Putamen (tissue), 1 donor: ENCODE results near the gene TENM3.

ENCODE experiments used
- DNase-seq: peaks from one replicate; pipeline ENCODE4 v3.0.0-alpha.2; 2016; ENCODE audit warnings: low spot score

The TENM3 gene

DNA sequence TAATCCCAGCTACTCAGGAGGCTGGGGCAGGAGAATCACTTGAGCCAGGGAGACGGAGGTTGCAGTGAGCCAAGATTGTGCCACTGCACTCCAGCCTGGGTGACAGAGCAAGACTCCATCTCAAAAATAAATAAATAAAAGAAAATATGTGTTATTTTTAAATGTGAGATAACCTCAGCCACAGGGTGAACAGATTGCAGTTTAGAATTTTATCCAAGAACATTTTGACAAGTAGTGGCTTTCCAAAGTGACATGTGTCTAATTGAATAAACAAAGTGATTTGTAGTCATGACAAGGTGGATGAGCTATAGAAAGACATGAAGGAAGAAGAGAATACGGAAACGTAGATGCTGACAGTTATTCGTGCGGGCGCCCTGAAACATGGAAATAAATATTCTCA, 497.9 kb downstream of the TENM3 start:
- DNase-seq, result no peak

DNA sequence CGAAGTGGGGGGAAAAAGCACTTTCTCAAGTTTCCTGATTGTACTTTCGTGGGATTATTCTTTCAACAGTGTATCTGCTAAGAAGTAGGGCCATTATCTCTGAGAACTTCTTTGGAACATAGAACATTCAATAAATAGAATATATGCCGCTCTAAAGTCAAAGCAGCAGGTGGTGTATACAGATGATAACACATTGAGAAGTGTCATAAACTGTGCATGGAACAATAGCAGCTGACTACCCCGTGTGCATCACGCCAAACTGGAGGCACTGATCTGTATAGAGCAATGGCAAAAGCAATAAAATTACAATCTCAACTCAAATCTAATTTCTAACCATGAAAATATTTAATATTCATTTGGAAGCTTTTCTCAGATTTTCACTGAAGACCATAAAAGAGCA, 498.7 kb downstream of the TENM3 start:
- DNase-seq, result no peak

- DNase-seq, result no peak
These were observed 500.6 kb downstream of the TENM3 start for GRCh38 chr4:182743815-182744214.

DNA sequence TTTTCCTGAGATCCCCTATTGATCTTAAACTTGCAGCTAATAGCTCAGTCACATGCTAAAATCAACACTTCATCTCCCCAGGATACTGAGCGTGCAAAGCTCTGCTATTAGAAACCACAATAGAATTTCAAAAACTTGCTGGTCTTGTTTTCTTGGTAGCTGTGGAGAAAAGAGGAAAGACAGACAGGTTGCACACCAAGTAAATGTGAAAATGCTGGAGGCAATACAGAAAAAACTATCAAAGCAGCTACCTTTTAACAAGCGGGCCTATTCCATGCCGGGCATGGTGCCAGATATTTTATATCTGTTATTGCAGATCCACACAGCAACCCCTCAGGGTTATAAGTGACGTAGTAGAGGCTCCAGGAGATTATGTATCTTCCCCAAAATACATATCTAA, 502.0 kb downstream of the TENM3 start:
- no peak for DNase-seq

DNA sequence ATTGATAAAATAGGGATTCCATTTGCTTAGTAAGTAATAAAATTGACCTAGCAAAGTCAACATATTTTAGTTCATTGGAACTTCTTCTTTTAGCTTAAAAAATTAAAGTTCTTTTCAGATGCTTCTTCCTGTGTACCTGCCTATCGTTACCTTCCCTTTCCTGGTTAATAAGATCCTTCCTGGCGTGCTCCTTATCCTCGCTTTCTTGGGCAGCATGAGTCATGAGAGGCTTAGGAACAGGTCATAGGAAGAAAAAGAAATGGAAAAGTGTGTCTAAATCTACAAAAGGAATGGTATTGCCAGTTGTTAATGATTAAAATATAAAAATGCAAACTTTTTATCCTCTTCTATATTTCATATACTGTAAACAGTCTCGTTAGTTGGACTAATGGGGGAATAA, 503.7 kb downstream of the TENM3 start:
- DNase-seq, result no peak

- peak; percentile 11 for DNase-seq
These were observed 505.1 kb downstream of the TENM3 start for GRCh38 chr4:182748283-182748682.

DNA sequence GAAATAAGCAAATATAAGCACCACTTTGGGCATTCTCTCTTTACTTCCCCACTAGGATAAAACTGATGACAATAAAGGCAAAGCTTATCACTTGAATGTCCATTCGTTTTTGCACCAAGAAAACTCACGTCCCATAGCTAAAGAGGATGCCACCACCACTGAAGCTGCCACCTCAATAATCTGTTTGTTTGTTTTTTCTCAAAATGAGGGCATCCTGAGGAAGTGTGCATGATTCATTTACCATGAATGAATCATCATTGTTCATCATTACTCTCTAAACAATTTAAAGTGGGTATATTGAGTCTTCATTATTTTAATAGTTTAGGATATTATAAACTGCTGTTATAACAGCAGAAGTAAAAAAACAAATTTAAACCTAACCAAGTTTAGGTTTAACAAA, 505.7 kb downstream of the TENM3 start:
- DNase-seq, result no peak

DNA sequence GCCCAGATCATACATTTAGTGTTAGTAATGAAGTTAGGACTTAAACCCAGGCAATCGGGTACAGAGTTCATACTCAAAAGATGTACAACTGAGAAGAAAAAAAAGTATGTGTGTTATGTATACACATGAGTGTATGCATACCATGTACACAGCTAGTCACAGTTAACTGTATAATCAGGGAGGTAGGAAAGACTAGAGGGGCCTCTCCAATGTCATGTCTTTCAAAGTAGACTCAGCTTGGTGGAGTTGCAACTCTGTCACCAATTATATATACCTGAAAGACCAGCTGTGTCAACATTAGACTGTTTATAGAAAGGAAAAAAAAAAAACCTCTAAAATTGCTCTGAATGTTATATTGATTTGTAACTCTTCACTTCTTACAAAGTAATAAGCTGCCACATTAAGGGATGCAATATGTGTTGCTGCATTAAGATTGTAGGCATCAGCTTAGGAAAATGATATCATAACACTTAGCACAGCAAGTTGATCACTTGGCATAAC, 506.5 kb downstream of the TENM3 start:
- DNase-seq, result no peak

GRCh38 chr4:182752158-182752910, 509.1 kb downstream of the TENM3 start:
- DNase-seq, result no peak

- DNase-seq, result no peak
These were observed 511.7 kb downstream of the TENM3 start for GRCh38 chr4:182754895-182755294.

GRCh38 chr4:182756161-182756690, 513.0 kb downstream of the TENM3 start:
- DNase-seq, result no peak

DNA sequence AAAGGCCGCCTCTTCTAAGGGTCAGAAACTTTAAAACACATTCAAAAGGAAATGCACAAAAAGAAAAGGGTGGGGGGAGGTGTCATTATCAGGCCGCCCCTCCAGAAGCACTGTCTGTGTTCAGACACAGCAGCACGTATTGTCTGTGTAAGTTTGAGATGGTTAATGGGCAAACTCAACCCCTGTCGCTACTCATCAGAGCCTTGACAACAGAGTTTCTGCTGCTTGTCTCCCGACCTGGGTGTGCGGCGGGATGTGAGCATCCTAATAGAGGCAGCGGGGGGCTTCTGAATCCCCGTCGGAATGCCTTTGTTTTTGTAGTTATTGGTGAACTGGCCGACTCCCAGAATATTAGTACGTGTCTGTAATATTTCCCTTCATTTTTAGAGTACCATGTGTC, 515.1 kb downstream of the TENM3 start:
- no peak for DNase-seq

- DNase-seq, result no peak
These were observed 517.4 kb downstream of the TENM3 start for GRCh38 chr4:182760551-182761043.

- no peak for DNase-seq
These were observed 520.9 kb downstream of the TENM3 start for GRCh38 chr4:182764137-182764536.

- no peak for DNase-seq
These were observed 521.4 kb downstream of the TENM3 start for GRCh38 chr4:182764642-182765041.

DNA sequence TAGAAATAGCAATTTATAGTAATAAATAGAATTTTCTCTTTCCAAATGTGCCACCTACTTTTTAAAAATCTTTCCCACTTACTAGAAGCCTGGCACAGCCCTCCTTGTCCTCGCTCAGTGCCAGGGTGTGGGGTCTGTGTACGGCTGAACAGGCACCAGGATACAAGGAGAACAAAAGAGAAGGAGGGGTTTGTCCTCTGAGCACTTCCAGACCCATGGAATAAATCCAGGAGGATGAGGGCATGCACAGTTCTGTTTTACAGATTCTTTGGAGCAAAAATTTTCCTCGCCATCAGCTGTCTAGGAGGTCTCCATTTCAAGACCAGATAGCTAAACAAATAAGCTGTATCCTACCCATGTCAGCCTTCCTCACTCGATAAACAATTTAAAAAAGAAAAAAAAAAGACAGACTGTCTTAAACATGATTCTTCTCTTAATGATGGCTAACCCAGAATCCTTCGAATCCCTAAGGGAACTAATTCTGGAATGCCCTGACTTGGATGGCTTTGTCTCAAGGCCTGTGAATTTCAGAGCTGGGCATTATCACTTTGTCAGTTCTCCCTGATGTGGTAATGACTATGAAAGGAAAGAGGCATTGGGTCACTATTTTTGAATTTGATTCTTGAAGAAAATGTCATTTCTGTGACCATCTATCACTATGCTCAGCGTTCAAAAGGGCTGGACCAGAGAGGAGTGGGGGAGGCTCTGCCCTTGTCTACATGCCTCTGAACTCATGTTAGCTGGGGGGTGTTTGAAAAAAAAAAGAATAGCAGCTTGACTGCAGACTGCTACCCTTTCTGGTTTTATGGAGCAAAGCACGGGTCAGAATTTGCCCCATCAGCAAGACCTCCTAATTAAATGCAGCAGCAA, 523.0 kb downstream of the TENM3 start:
- no peak for DNase-seq

GRCh38 chr4:182766857-182767250, 523.7 kb downstream of the TENM3 start:
- DNase-seq, result no peak

- no peak for DNase-seq
These were observed 525.6 kb downstream of the TENM3 start for GRCh38 chr4:182768838-182769237.

GRCh38 chr4:182770259-182770995, 527.2 kb downstream of the TENM3 start:
- DNase-seq, result no peak

GRCh38 chr4:182770996-182771514, 527.9 kb downstream of the TENM3 start:
- DNase-seq, result no peak

GRCh38 chr4:182775075-182775474, 531.9 kb downstream of the TENM3 start:
- no peak for DNase-seq
